DND-41 (cell line): ENCODE results near the gene STARD10.
"Not testable (repeated sequence)": the region's sequence is repeated elsewhere in the genome, so short reads cannot be mapped to it uniquely, and the experiment has no call there.

Experiments used
- ATAC-seq: fragments of 200-7000 bp; cut with Tn5 transposase; 3 replicates; pipeline ENCODE4 v1.9.1; 2021; ENCODE audit warnings: low read depth; ENCODE audit not compliant: insufficient read depth
- DNase-seq: peaks from one replicate; pipeline ENCODE4 v3.0.0-alpha.2; 2020
- H2AFZ ChIP-seq: 2 replicates; pipeline ENCODE4 v1.6.0; 2012; ENCODE audit warnings: low read depth, low read length
- H3K27ac ChIP-seq: 2 replicates; pipeline ENCODE4 v1.5.1; 2012; ENCODE audit warnings: low read length, inconsistent platforms
- H3K27me3 ChIP-seq: fragments of 200-600 bp; sonication (generic); 2 replicates; pipeline ENCODE4 v1.6.0; 2012; ENCODE audit warnings: low read length, mild to moderate bottlenecking, inconsistent platforms; ENCODE audit not compliant: insufficient read depth, poor library complexity
- H3K36me3 ChIP-seq: 2 replicates; pipeline ENCODE4 v1.5.1; 2012; ENCODE audit warnings: low read length, inconsistent platforms; ENCODE audit not compliant: insufficient read depth
- H3K4me1 ChIP-seq: 2 replicates; pipeline ENCODE4 v1.5.1; 2012; ENCODE audit warnings: mild to moderate bottlenecking, low read length; ENCODE audit not compliant: insufficient read depth
- H3K4me2 ChIP-seq: 2 replicates; pipeline ENCODE4 v1.6.0; 2012; ENCODE audit warnings: mild to moderate bottlenecking, moderate library complexity, low read length, inconsistent platforms; ENCODE audit not compliant: insufficient read depth
- H3K4me3 ChIP-seq, 2 experiments: fragments of 200-600 bp in 1 of 2; shearing (Covaris generic) in 1 of 2; 2 replicates each; pipeline ENCODE4 v1.5.1; 2012 to 2016; ENCODE audit warnings: inconsistent platforms in 2 of 2, low read length in 2 of 2, mild to moderate bottlenecking in 2 of 2, low read depth in 1 of 2, moderate library complexity in 1 of 2
- H3K79me2 ChIP-seq: 2 replicates; pipeline ENCODE4 v1.6.0; 2012; ENCODE audit warnings: low read length, inconsistent platforms; ENCODE audit not compliant: insufficient read depth
- H3K9ac ChIP-seq: 2 replicates; pipeline ENCODE4 v1.6.0; 2012; ENCODE audit warnings: low read depth, mild to moderate bottlenecking, inconsistent platforms, low read length, moderate library complexity
- H3K9me3 ChIP-seq: 2 replicates; pipeline ENCODE4 v1.5.1; 2012; ENCODE audit warnings: low read length, moderate library complexity, mild to moderate bottlenecking, inconsistent platforms; ENCODE audit not compliant: insufficient read depth, severe bottlenecking
- H4K20me1 ChIP-seq: 2 replicates; pipeline ENCODE4 v1.6.0; 2012; ENCODE audit warnings: low read length; ENCODE audit not compliant: insufficient read depth
- EZH2 ChIP-seq: IDR thresholded peaks from 3 replicates; pipeline ENCODE4 v1.6.1; 2012; ENCODE audit warnings: borderline replicate concordance, low read depth, mild to moderate bottlenecking, moderate library complexity, low read length, inconsistent platforms; ENCODE audit not compliant: severe bottlenecking
- TF ChIP-seq, protein P1 (sequence below): IDR thresholded peaks from 2 replicates; pipeline ENCODE4 v1.5.1; 2012; ENCODE audit warnings: borderline replicate concordance, low read length, moderate library complexity, mild to moderate bottlenecking; ENCODE audit not compliant: poor library complexity, severe bottlenecking; ENCODE audit errors: extremely low read depth

Gene STARD10

DNA sequence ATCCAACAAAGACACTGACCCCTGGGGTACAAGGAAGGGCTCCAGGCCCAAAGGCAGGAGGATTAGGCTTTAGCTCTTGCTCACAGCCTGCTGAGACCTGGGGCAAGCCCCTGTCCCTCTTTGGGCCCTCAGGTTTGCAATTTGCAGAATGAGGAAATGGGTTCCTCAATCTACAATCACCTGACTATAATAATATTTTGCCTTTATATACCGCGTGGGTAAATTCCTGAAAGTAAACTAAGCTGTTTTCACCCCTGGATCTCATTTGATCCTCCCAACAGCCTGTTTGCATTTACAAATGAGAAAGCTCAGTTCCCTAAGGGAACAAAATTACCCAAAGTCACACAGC is 797 bp downstream of the STARD10 start:
- no peaks in the 10 kb centered on the region for H3K9me3 ChIP-seq
- TF ChIP-seq EZH2 = no peak
- TF ChIP-seq, protein P1, sequence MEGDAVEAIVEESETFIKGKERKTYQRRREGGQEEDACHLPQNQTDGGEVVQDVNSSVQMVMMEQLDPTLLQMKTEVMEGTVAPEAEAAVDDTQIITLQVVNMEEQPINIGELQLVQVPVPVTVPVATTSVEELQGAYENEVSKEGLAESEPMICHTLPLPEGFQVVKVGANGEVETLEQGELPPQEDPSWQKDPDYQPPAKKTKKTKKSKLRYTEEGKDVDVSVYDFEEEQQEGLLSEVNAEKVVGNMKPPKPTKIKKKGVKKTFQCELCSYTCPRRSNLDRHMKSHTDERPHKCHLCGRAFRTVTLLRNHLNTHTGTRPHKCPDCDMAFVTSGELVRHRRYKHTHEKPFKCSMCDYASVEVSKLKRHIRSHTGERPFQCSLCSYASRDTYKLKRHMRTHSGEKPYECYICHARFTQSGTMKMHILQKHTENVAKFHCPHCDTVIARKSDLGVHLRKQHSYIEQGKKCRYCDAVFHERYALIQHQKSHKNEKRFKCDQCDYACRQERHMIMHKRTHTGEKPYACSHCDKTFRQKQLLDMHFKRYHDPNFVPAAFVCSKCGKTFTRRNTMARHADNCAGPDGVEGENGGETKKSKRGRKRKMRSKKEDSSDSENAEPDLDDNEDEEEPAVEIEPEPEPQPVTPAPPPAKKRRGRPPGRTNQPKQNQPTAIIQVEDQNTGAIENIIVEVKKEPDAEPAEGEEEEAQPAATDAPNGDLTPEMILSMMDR = no peak
- no peaks in the 10 kb centered on the region for H3K36me3 ChIP-seq
- no peaks in the 10 kb centered on the region for H3K27me3 ChIP-seq
- DNase-seq (no peak), ATAC-seq (no peak)
- H4K20me1 ChIP-seq = no peaks in the 10 kb centered on the region
- H3K4me1 ChIP-seq = peaks cover 24% of the 10 kb centered on the region
- H2AFZ ChIP-seq = peak overlapping the region; percentile 86
- H3K4me3 ChIP-seq = peak overlapping the region; percentile 17 to 76; a peak in 3 of 4 replicates
- peaks cover 8% of the 10 kb centered on the region; the same call in 1 of the 2 replicates for H3K79me2 ChIP-seq
- H3K9ac ChIP-seq = peak overlapping the region; percentile 57
- H3K4me2 ChIP-seq = peak overlapping the region; percentile 82
- peak overlapping the region; percentile 94 for H3K27ac ChIP-seq

DNA sequence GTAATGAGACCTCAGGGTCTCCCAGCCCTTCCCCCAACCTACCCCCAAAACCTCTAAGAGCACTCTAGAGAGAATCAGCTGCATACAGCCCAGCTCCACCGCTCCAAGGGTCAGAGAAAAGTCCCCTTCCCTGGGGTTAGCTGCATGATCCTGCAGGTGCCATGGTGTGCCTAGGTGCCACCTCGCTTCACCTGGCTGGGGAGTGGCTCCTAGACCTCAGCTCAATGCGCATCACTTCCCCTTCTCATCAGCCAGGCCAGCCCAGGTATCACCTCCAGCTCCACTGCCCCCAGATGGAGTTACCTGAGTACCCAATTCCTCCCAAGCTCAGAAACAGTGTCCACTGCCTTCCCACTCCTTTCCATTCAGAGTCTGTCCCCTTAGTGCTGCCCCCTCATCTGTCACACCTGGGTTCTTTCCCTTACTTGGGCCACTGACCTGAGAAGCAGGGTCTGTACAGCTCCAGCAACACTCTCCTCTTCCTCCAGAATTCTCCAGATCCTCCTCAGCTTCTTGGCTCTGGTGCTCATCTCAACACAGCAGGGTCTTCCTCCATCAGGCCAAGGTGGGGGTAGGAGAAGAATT is 1.3 kb downstream of the STARD10 start:
- no peaks in the 10 kb centered on the region for H3K27me3 ChIP-seq
- TF ChIP-seq EZH2 = no peak
- TF ChIP-seq, protein P1 = no peak
- peak overlapping the region; percentile 57 for H3K9ac ChIP-seq
- H3K4me1 ChIP-seq = peaks cover 24% of the 10 kb centered on the region
- H3K27ac ChIP-seq = peak overlapping the region; percentile 94
- no peak for DNase-seq
- no peaks in the 10 kb centered on the region for H3K9me3 ChIP-seq
- peak overlapping the region; percentile 86 for H2AFZ ChIP-seq
- peaks cover 8% of the 10 kb centered on the region; the same call in 1 of the 2 replicates for H3K79me2 ChIP-seq
- ATAC-seq = no peak
- H3K4me2 ChIP-seq = peak overlapping the region; percentile 82
- H3K4me3 ChIP-seq = peak overlapping the region in 1 of 2 experiments; percentile 76; a peak in 3 of 4 replicates
- no peaks in the 10 kb centered on the region for H3K36me3 ChIP-seq
- H4K20me1 ChIP-seq = no peaks in the 10 kb centered on the region

DNA sequence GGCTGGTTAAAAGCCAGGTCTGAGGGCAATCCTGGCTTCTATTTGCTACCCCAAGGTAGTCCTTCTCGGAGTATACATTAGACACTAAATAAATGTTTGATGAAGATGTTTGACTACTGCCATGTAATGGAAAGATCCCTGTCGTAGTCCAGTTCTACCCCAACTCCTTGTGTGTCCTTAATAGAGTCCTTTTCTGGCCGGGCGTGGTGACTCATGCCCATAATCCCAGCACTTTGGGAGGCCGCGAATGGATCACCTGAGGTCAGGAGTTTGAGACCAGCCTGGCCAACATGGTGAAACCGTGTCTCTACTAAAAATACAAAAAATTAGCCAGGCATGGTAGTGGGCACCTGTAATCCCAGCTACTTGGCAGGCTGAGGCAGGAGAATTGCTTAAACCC is 2.6 kb downstream of the STARD10 start:
- H3K4me2 ChIP-seq = 0 out of 2 replicates have a peak overlapping the region, but pooled peaks have one; percentile 8

DNA sequence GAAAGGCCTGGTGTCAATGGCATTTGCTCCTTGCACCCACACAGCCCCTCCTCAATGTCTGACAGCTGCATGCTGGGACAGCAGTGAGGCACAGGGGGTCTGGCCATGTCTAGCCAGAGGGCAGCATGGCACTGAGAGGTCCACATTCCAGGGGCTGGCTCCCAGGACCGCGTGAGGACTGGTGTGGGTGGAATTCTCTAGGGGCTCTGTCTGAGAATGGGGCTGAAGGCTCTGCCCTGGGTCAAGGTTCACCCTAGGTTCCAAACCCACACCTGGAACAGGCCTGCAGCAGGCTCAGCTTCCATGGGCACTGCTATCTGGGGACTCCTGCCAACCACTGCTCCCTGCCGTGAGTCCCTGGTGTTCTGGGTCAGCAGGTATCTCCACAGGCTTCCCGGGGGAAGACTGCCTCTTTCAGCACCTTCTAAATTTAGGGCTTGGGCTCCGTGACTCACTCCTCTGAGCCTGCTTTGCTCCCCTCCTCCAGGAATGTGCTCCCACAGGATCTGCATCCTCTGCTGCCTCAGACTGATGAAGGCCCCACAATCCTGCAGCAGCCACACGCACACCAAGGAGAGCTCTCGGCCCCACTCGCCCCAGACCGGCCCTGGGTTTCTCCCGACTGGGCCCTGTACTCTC is 4.2 kb downstream of the STARD10 start:
- peaks cover 8% of the 10 kb centered on the region; the same call in 1 of the 2 replicates for H3K79me2 ChIP-seq
- ATAC-seq = no peak
- TF ChIP-seq, protein P1 = no peak
- no peak for TF ChIP-seq EZH2
- H3K36me3 ChIP-seq = no peaks in the 10 kb centered on the region
- no peak overlapping the region for H3K9ac ChIP-seq
- no peaks in the 10 kb centered on the region for H3K9me3 ChIP-seq
- DNase-seq = no peak
- H4K20me1 ChIP-seq = no peaks in the 10 kb centered on the region
- H3K4me2 ChIP-seq = no peak overlapping the region
- H3K4me1 ChIP-seq = peaks cover 21% of the 10 kb centered on the region
- no peaks in the 10 kb centered on the region for H3K27me3 ChIP-seq
- no peak overlapping the region for H3K27ac ChIP-seq
- H3K4me3 ChIP-seq = no peak overlapping the region
- no peak overlapping the region for H2AFZ ChIP-seq

More for the DNA sequence above, 2.6 kb downstream of the STARD10 start:
- H2AFZ ChIP-seq, H3K27ac ChIP-seq, H3K9me3 ChIP-seq, H3K4me3 ChIP-seq, H3K27me3 ChIP-seq, H3K36me3 ChIP-seq, ATAC-seq, DNase-seq, H3K9ac ChIP-seq, H4K20me1 ChIP-seq, H3K79me2 ChIP-seq: not testable (repeated sequence)
- H3K4me1 ChIP-seq = peaks cover 24% of the 10 kb centered on the region
